GM06990 (cell line): ENCODE measurements around the gene SMC1B.

ENCODE experiments used
- DNase-seq: peaks from one replicate; pipeline ENCODE4 v3.0.0-alpha.2; 2011; ENCODE audit not compliant: insufficient read length; ENCODE audit errors: extremely low read depth
- H3K27me3 ChIP-seq: replicated peaks from 2 replicates; pipeline ENCODE4 v1.6.0; 2011; ENCODE audit warnings: low read length; ENCODE audit not compliant: control insufficient read depth, insufficient read depth
- H3K36me3 ChIP-seq: 2 replicates; pipeline ENCODE4 v1.5.1; 2011; ENCODE audit warnings: low read length; ENCODE audit not compliant: control insufficient read depth, insufficient read depth
- H3K4me3 ChIP-seq: replicated peaks from 2 replicates; pipeline ENCODE4 v1.5.1; 2011; ENCODE audit warnings: low read depth, mild to moderate bottlenecking, control low read depth, low read length
- TF ChIP-seq, protein P1 (sequence below): IDR thresholded peaks from 2 replicates; pipeline ENCODE4 v1.5.1; 2011; ENCODE audit warnings: low read length, control low read depth, mild to moderate bottlenecking, inconsistent platforms; ENCODE audit not compliant: insufficient read depth, poor library complexity, severe bottlenecking

The SMC1B gene

DNA sequence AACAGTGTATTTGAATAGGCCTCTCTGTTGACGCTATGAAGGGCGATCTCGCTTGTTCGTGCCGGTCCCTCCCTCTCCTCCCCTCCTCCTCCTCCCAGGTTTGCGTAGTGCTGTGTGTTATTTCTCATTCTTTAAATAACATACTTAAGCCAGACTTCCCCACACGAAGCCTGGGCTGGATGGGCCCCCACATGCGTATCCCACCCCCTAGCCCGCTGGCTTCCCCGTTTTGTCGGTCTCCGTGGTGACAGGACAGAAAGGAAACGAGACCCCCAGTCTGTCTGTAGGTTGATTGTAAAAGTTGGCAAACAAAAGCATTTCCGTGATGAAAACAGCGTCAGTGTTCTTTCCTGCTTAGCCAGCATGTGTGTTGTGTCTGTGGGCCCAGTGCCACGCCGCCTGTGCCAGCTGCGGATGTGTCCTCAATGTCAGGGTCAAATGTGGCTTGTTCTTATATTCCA is 76.4 kb downstream of the SMC1B start:
- TF ChIP-seq, protein P1, sequence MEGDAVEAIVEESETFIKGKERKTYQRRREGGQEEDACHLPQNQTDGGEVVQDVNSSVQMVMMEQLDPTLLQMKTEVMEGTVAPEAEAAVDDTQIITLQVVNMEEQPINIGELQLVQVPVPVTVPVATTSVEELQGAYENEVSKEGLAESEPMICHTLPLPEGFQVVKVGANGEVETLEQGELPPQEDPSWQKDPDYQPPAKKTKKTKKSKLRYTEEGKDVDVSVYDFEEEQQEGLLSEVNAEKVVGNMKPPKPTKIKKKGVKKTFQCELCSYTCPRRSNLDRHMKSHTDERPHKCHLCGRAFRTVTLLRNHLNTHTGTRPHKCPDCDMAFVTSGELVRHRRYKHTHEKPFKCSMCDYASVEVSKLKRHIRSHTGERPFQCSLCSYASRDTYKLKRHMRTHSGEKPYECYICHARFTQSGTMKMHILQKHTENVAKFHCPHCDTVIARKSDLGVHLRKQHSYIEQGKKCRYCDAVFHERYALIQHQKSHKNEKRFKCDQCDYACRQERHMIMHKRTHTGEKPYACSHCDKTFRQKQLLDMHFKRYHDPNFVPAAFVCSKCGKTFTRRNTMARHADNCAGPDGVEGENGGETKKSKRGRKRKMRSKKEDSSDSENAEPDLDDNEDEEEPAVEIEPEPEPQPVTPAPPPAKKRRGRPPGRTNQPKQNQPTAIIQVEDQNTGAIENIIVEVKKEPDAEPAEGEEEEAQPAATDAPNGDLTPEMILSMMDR: no peak
- DNase-seq: no peak
- peaks cover 7% of the 10 kb centered on the region for H3K36me3 ChIP-seq
- no peak overlapping the region for H3K4me3 ChIP-seq
- H3K27me3 ChIP-seq: no peaks in the 10 kb centered on the region

DNA sequence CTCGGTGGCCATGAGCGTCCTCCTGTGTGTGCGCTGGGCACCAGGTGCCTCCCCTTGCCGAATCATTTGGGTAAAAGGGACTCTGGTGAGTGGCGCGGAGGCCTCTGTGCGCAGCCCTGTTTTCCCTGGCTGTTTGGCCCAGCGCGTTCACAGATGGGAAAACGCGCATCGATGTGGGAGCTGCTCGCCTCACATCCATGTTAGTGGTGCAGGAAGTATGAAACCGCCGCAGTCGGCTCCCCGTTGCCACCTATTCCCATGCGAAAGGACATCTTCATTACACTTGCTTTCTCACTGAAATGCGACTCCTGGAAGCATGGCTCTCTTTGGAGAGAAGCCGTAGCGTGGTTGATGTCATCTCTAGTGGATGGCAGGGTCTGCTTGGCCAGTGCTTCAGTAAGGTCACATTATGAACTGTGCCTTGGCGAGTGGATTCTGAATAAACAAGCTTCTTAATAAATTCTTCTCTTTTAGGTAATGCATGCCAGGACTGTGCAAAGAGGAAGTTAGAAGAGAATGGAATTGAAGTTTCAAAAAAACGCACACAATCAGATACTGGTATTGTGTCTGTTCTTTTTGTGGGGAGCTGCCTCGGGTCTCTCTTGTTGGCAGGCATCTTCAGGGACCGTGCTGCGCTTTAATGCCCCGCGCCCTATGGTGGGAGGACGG is 77.4 kb downstream of the SMC1B start:
- no peak for DNase-seq
- peaks cover 5% of the 10 kb centered on the region for H3K36me3 ChIP-seq
- TF ChIP-seq, protein P1: no peak
- H3K27me3 ChIP-seq: no peaks in the 10 kb centered on the region
- H3K4me3 ChIP-seq: no peak overlapping the region

DNA sequence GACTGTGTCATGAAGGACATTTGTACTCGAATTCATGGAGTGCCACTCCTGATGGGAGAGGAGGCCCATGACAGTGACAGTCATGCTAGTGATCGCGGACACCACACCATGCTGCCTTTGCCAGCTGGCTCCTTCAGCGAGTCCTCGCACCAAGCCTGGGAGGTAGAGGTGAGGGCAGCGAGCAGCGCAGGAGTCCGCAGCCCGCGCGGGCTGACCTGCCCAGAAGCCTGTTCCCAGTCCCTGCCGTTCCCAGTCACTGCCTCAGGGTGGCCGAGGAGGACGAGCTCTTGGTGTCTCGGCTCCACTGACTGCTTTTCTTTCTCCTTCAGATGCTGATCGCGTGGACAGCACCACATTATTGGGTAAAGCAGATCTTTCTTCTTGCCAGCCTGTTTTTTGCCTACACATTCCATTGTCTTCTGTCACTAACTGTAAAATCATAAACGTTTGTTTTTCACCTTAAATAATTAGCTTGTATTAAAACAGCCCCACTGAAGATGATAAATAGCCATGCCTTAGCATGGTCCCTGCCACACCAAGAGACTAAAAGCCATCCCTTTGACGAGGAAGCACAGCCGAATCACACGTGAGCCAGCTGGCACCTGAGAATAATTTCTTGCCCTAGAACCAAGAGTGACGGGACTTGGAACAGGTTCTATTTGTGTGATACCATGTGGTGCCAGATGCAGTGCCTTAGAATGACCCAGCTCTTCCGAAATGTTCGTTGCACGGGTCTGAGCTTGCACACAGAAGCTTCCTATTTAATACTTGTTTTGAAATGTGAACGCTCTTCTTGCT is 78.2 kb downstream of the SMC1B start:
- Histone ChIP-seq H3K4me3 (no peak overlapping the region), H3K27me3 (no peaks in the 10 kb centered on the region), H3K36me3 (peaks cover 5% of the 10 kb centered on the region)
- no peak for DNase-seq
- TF ChIP-seq, protein P1: no peak

- TF ChIP-seq, protein P1: no peak
Measured at GRCh38 chr22:45334528-45334927, 78.9 kb downstream of the SMC1B start.

DNA sequence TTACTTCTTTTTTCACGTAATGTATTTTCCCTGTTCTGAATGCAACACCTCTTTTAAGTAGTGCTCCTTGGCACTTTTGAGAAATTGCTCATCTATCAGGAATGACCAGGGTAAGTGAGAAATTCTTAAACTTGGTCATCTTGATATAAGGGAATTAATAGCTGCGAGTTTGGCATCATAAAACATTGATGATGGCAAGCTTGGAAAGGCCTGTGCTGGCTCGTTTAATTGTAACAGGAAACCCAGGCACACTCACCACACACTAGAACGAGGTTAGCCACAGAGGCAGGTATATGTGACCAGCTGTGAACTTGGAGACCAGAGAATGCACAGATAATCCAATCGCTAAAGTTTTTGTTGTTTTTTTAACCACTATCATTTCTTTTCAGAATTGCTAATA is 79.3 kb downstream of the SMC1B start:
- no peak overlapping the region for H3K4me3 ChIP-seq
- TF ChIP-seq, protein P1: no peak
- H3K27me3 ChIP-seq: no peaks in the 10 kb centered on the region
- peaks cover 2% of the 10 kb centered on the region for H3K36me3 ChIP-seq
- DNase-seq: no peak

More at GRCh38 chr22:45334528-45334927, 78.9 kb downstream of the SMC1B start:
- no peak for DNase-seq
- no peak overlapping the region for H3K4me3 ChIP-seq
- H3K27me3 ChIP-seq: no peaks in the 10 kb centered on the region
- peaks cover 2% of the 10 kb centered on the region for H3K36me3 ChIP-seq
